Measurements from ENCODE around the gene PLA2G2F.
"Not testable (repeated sequence)": the region's sequence is repeated elsewhere in the genome, so short reads cannot be mapped to it uniquely, and the experiment has no call there.

Gene PLA2G2F

DNA sequence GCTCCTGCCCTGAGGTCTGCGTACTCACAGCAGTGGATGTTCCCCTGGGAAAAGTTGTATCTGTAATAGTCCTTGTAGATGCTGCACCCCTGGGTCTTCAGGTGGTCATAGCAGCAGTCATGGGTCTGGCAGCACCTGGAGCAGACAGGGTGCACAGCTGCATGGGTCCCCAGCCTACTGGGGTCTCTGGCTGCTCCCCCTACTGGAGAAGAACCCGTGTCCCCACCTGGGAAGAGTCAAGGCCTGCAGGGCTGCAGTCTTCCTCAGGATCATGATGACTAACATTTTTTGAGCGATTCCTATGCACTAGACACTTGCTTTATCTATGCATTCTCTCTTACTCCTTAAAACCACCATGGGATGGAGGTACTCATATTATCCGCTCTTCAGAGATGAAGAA is 23.6 kb upstream of the PLA2G2F start:
- DNase-seq: no peak

DNA sequence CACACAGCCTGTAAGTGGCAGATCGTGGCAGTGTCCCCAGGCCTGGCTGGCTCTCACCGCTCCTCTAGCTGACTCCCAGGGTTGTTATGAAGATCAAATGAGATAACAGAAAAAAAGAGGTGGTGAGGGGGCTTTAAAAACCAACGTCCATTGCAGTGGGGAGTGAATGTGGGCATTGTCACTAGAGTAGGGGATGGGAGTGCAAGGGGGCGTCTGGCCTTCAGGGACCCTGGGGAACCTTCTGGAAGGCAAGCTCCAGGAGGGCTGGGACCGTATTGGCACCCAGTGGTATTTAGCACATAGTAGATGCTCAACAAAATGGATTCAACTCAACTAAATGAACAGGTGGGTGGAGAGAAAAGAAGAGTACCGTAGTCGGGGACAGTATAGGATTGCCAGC is 23.2 kb upstream of the PLA2G2F start:
- DNase-seq: no peak

GRCh38 chr1:20117236-20117635 is 21.9 kb upstream of the PLA2G2F start:
- no peak for DNase-seq

DNA sequence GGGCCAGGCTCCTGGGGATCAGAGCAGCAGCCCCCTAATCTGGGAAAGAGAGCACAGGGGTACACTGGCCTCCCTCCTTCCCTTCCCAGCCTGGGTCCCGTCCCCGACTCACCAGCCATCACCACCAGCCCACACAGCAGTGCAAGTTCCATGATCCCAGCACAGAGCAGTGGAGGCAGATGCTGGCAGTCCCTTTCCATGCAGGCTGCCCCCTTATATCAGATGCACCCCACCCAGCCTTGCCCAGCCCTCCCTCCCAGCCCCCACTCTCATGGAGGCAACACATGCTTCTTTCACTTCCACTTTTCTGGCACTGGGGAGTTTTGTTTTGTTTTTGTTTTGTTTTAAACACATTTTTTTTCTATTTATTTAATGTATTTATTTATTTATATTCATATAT is 19.8 kb upstream of the PLA2G2F start, which contains the start of gene PLA2G2D:
TSS of gene PLA2G2D (minus strand) at position 190 of the 400 bp plus-strand sequence. CDS start at position 152, 38 bp downstream.
- DNase-seq: no peak

DNA sequence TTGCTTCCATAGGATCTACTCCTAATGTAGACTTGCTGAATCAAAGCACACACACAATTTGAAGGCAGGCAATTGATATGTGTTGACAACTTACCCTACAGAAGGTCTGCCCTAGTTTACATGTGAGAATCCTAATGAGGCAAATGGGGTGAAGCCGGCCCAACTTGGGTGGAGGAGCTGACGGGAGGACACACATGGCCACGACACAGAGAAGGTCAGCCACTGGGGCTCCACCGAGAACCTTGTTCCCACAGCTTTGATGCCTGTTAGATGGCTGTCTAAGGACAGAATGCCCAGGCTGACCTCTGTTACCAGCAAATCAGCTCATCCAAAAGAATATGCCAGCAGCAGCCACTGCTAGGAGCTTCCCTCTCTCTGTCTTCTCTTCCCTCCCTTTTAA is 18.3 kb upstream of the PLA2G2F start:
- no peak for DNase-seq

- DNase-seq: no peak
Observed at GRCh38 chr1:20123722-20124455, 15.2 kb upstream of the PLA2G2F start.

DNA sequence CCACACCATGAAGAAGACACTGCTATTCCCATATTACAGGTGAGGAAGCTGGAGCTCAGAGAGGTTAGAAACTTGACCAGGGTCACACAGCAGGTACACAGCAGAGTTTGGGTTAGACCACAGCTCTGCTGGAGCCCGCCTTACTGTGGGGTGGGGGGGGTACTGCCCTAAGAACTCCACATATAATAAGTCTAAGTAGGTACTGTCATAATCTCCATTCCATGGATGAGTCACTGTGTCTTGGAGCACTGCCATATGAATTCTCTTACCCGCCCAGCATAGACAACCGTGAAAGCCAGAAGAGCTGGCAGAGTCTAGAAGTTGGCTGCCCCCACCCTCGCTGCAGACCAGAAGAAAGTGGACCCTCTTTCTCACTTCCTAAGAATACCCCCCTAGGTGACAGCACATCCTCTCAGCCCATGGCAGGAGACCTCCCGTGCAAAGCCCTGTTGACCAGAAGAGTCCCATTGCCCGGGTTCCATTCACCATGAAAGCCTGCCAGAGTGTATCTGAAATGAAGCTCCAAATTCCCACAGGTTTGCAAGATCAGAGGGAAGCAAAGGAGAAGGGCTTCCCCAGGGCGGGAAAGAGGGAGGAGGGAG is 14.6 kb upstream of the PLA2G2F start:
- no peak for DNase-seq

DNA sequence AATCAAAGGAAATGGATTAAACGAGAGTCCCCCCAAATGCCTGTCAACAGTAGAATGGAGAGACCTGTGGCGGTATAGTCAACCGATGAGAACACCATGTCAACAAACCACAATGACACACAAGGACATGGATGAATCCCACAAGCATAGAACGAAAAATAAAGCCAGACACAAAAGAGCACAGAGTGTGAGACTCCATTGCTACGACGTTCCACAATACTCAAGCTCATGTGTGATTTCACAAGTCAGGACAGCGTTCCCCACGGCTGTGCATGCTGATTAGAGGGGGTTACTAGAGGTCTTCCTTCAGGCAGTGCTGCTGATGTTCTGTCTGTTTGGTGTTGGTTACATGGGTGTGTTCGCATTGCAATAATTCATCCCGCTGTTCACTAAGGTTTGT is 14.0 kb upstream of the PLA2G2F start:
- DNase-seq: no peak

DNA sequence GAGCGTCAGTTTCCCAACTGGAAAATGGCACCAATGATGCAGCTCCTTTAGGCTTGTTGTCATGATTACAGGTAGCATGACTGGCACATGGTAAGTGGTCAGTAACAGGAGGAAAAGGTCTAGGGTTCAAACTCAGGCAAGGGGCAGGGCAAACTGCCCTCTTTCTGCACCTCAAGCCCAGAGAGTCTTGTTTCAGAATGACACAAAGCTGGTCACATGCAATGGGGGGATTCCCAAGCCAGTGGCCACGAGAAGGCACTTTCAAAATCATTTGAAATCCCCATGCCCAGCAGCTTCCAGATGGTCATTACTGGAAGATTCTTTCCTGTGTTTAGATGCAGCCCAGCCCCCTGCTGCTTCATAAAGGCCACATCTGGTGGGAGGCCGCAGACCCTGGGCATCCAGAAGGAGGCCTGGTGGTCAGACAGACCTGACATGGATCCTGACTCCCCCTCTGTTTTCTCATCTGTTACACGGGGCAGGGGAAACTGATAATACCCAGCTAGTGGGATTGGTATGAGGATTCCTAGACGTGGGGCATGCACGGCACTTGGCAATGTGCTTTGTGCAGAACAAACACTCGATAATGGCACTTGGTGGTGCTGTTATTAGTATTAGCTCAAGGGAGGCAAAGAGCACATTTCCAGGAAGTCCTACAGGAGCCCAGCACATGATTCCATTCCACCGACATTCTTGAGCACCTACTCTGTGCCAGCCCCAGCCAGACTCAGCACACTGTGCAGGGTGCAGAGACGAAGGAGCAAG is 12.9 kb upstream of the PLA2G2F start:
- no peak for DNase-seq

GRCh38 chr1:20126806-20127440 is 12.2 kb upstream of the PLA2G2F start:
- DNase-seq: no peak

GRCh38 chr1:20130518-20130917 is 8.6 kb upstream of the PLA2G2F start:
- not testable (repeated sequence) for DNase-seq

GRCh38 chr1:20134995-20135394 is 4.1 kb upstream of the PLA2G2F start:
- no peak for DNase-seq

DNA sequence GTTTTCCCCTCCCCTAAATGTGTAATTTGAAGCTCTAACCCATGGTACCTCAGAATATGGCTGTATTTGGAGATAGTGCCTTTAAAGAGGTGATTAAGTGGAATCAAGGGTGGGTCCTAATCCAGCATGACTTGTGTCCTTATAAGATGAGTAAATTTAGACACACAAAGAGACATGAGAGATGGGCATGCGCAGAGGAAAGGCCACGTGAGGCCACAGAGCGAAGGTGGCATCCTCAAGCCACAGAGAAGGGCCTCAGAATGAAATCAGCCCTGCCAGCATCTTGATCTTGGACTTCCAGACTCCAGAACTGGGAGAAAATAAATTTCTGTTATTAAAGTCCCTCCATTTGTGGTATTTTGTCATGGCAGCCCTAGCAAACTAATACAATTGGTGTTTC is 2.9 kb upstream of the PLA2G2F start:
- no peak for DNase-seq

DNA sequence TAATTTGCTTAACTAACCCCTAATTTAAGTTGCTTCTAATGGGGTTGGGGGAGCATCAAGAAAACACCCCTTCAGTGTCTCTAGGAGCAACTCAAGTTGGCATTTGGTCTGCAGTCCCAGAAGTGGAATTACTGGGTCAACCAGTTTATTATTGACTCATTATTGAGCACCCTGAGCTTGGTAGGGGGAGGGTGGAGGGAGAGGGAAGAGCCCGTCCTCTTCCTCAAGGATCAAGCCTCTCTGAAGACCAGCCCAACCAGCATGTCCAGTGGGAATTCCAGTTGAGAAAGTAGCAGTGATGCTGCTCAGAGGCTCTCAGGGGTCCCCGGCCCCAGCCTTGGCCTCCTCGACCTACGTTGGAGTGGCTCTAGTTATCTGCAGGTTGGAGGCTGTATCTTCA is 2.1 kb upstream of the PLA2G2F start:
- DNase-seq: no peak

DNA sequence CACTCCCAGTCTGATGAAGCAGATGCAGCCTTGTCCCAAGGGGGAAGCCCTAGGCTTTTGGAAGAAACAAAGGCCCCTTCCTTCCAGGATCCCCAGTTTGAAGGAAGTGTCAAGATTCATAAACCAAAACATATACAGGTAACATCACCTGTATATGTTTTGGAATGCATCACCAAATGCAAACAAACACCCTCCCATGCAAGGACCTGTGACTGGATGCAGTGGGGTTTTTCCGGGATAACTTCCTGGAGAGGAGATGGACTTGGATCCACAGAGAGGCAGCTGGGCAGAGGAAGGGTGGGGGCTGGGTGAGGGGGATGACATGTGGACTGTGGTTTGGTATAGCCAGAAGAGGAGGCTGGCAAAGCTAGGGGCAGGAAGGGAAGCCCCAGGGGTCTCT is 1.5 kb upstream of the PLA2G2F start:
- DNase-seq: no peak

- no peak for DNase-seq
Observed at GRCh38 chr1:20138346-20138745, 777 bp upstream of the PLA2G2F start.

- no peak for DNase-seq
Observed at GRCh38 chr1:20139776-20140612, 871 bp downstream of the PLA2G2F start.

DNA sequence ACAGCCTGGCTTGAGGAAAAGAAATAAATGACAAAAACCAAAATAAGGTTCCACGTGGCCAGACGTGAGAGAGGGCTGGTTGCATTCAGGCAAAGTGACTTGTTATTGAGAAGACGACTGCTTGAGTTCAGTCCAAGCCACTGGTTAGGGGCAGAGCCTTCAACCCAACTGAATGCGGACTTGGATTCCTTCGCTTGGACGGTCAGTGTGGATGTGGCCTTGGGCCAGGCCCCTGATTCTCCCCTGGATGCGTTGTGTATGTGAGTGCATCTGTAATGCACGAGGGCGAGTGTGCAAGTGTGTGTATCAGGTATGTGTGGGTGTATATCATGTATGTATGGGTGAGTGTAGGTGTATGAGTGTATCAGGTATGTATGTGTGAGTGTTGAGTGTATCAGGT is 1.9 kb downstream of the PLA2G2F start:
- DNase-seq: no peak

DNA sequence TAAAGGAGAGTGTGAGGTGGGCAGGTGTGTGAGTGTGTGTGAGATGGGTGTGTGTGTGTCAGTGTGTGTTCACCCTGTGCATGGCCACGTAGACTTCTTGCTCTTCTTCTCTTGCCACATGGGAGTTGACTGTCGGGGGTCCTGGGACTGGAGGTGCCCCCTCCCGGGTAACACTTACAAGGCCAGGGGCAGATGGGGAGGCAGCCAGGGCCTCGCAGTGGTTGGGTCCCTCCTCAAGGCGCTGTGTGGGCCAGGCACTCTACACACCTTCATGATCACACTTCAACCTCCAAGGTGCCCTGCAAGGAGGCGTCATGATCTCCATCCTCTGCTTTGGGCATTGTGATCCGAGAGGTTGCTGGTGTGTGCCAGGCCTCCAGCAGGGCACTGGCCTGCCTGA is 2.3 kb downstream of the PLA2G2F start:
- no peak for DNase-seq

DNA sequence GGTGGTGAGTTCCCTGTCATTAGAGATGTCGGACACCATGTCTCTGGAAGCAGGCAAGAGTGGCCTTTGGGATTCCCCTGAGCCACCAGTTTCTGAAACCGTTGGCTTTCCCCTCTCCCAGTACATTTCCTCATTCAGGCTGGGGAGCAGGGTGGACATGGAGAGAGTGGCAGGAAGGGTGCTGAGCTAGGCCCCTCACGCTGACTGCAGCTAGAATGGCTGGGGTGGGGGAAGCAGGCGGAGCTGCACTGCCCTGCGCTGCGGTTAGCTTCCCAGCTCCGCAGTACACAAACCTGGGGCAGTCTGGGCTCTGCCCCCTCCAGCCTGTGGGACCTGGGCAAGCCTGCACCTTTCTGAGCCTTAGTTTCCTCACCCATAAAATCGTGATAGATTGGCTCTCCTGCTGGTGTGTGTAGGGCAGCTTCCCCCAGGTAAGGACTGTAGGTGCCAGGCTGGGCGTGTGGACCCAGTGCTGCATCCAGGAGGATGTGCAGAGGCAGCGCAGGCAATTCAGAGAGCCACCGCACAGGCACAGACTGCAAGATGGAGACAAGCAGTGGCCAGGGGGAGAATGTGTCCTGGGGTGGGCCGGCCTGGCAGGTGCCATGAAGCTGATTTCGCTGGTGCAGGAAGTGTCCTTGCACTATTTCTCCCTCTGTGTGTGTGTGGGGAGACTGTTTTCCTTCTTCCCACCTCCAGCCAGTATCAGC is 3.0 kb downstream of the PLA2G2F start:
- DNase-seq: no peak

DNA sequence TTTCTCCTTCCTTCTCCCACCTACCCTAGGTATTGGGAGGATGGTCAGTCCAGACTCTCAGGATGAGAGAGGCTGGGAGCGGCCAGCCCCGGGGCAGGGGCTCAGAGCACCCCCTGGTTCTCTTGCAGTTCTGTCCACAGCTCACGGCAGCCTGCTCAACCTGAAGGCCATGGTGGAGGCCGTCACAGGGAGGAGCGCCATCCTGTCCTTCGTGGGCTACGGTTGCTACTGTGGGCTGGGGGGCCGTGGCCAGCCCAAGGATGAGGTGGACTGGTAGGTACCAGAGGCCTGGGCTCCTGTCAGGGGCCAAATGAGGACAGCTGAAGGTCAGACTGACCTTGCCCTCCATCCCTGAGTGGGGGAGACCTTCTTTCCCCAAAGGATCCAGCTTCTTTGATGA is 4.2 kb downstream of the PLA2G2F start:
- no peak for DNase-seq

All from NCI-H1694 (cell line).